Thymus (tissue), 11 donors: ENCODE measurements around the gene NOS1AP. TPM values are rescaled to one million over a fixed set of nuclear protein-coding genes. Genes with fewer than 3 reads are reported as not detected.

ENCODE experiments used
- DNase-seq, 9 donors: peaks; one replicate each; pipeline ENCODE4 v3.0.0-alpha.2; 2013; ENCODE audit warnings: low spot score in 9 of 9, low read depth in 6 of 9, missing footprints in 1 of 9
- H3K27ac ChIP-seq, 2 donors: one replicate each; pipeline ENCODE4 v1.5.1; 2013; ENCODE audit warnings: control low read depth in 1 of 2, low read depth in 1 of 2, low read length in 1 of 2, mild to moderate bottlenecking in 1 of 2, moderate library complexity in 1 of 2
- H3K27me3 ChIP-seq, 2 donors: one replicate each; pipeline ENCODE4 v1.5.1; 2013; ENCODE audit warnings: low read length in 1 of 2; ENCODE audit not compliant: control insufficient read depth in 2 of 2, insufficient read depth in 1 of 2
- H3K36me3 ChIP-seq, 2 donors: one replicate each; pipeline ENCODE4 v1.5.1; 2013; ENCODE audit warnings: low read length in 1 of 2, mild to moderate bottlenecking in 1 of 2, moderate library complexity in 1 of 2; ENCODE audit not compliant: control insufficient read depth in 2 of 2, insufficient read depth in 2 of 2
- H3K4me1 ChIP-seq, 2 donors: one replicate each; pipeline ENCODE4 v1.5.1; 2013; ENCODE audit warnings: low read length in 2 of 2; ENCODE audit not compliant: control insufficient read depth in 2 of 2, insufficient read depth in 2 of 2
- H3K4me3 ChIP-seq, 2 donors: one replicate each; pipeline ENCODE4 v1.5.1; 2013; ENCODE audit warnings: low read length in 2 of 2, control low read depth in 1 of 2, mild to moderate bottlenecking in 1 of 2
- H3K9me3 ChIP-seq, 2 donors: one replicate each; pipeline ENCODE4 v1.5.1; 2013; ENCODE audit warnings: low read length in 1 of 2, mild to moderate bottlenecking in 1 of 2; ENCODE audit not compliant: control insufficient read depth in 2 of 2, insufficient read depth in 1 of 2
- WGBS: extraction: QIAGEN DNeasy Blood & Tissue Kit; methylation state at CpG from one replicate; pipeline ENCODE4 v1.1.7; 2013; 5-methylcytosine and 5-hydroxymethylcytosine counted together
- polyA plus RNA-seq: library from polyadenylated mRNA; stranded (reverse); fragments of 200-250 nt; gene quantifications from one replicate; pipeline ENCODE4 v1.2.3, GENCODE V29; 2013
- total RNA-seq: library from RNA; stranded (reverse); fragments of 120-200 nt; gene quantifications from one replicate; pipeline ENCODE4 v1.2.4, GENCODE V29; 2013
- donor health status: healthy.

The NOS1AP gene
- total and polyA plus RNA-seq, 2 donors = 0.05 to 0.30 TPM

GRCh38 chr1:162089748-162090147 is 20.3 kb downstream of the NOS1AP start:
- Histone ChIP-seq H3K4me1 (no peaks in the 10 kb centered on the region), H3K9me3 (no peaks in the 10 kb centered on the region), H3K27ac (no peak overlapping the region), H3K36me3 (no peaks in the 10 kb centered on the region), H3K27me3 (no peaks in the 10 kb centered on the region), H3K4me3 (no peak overlapping the region)
- 89% methylated on average over 2 of the region's 2 CpGs for WGBS
- no peak for DNase-seq

DNA sequence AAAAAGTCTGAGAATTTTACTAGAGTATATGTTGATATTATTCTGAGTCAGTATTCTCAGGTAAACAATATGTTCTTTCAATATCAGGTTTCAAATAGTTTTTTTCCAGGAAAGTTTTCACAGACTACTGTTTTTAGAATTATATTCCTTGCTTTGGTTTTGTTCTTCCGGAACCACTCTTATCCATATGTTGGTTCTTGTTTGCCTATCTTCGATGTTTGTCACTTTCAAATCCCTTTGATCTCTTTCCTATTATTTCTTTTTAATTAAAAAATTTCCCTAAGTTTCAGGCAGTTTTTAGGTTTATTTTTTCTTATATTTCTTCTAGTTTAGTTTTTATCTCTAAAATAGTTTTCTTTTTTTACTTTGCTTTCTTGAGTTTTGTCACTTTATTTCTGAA is 20.9 kb downstream of the NOS1AP start:
- H3K4me3 ChIP-seq = no peak overlapping the region
- no peaks in the 10 kb centered on the region for H3K27me3 ChIP-seq
- WGBS = 96% methylated on average over 2 of the region's 2 CpGs
- no peaks in the 10 kb centered on the region for H3K36me3 ChIP-seq
- no peak overlapping the region for H3K27ac ChIP-seq
- H3K4me1 ChIP-seq = no peaks in the 10 kb centered on the region
- DNase-seq = no peak
- no peaks in the 10 kb centered on the region for H3K9me3 ChIP-seq

DNA sequence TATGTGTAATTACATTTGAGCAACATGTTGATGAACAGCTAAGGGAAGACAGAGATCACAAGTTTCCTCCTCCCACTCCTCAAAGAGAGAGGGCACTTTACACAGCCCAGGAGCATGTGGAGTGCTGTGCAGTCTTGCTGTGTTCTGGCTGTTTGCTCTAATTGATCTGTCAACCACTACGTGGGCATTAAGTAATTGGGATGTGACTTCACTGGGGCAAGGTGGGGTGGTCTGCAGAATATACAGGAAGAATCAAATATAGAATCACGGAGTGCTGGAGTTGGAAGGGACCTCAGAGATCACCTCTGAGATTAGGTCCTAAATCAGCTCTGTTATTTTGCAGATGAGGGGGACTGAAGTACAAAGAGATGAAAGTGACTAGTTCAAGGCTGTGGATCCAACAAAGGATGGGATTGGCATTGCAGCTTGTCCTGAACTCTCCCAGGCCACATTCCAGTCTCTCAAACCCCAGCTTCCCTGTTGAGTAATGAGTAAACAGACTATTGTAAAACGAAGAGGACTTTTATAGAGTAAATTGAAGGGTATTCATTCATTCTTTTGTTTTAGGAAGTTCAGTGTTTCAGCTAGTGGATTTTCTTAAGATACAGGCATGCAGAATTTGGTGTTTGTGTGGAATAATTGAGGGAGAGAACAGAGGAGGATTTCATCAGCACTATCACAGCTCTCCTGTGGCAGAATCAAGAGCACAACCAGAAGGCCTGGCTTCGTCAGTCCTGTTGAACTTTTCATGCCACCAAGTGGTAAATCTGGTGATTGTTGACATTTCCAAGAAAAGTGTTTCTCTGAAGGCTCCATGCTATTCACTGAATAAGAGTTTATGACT is 22.4 kb downstream of the NOS1AP start:
- Histone ChIP-seq H3K4me3 (no peak overlapping the region), H3K4me1 (no peaks in the 10 kb centered on the region), H3K27me3 (no peaks in the 10 kb centered on the region), H3K9me3 (no peaks in the 10 kb centered on the region), H3K27ac (no peak overlapping the region), H3K36me3 (no peaks in the 10 kb centered on the region)
- DNase-seq = no peak
- 75% methylated on average over 4 of the region's 4 CpGs for WGBS

GRCh38 chr1:162093095-162093494 is 23.6 kb downstream of the NOS1AP start:
- no peak overlapping the region for H3K27ac ChIP-seq
- DNase-seq = no peak
- no peak overlapping the region for H3K4me3 ChIP-seq
- WGBS = 97% methylated on average over 1 of the region's 1 CpG
- H3K36me3 ChIP-seq = no peaks in the 10 kb centered on the region
- no peaks in the 10 kb centered on the region for H3K9me3 ChIP-seq
- H3K4me1 ChIP-seq = no peaks in the 10 kb centered on the region
- no peaks in the 10 kb centered on the region for H3K27me3 ChIP-seq

- no peak for DNase-seq
Observed at GRCh38 chr1:162094271-162094670, 24.8 kb downstream of the NOS1AP start.

GRCh38 chr1:162094723-162095122 is 25.2 kb downstream of the NOS1AP start:
- 98% methylated on average over 2 of the region's 2 CpGs for WGBS
- no peaks in the 10 kb centered on the region for H3K9me3 ChIP-seq
- H3K4me3 ChIP-seq = no peak overlapping the region
- H3K4me1 ChIP-seq = no peaks in the 10 kb centered on the region
- no peak overlapping the region for H3K27ac ChIP-seq
- no peaks in the 10 kb centered on the region for H3K27me3 ChIP-seq
- DNase-seq = no peak
- H3K36me3 ChIP-seq = no peaks in the 10 kb centered on the region

More at GRCh38 chr1:162094271-162094670, 24.8 kb downstream of the NOS1AP start:
- H3K27ac ChIP-seq = no peak overlapping the region
- no peaks in the 10 kb centered on the region for H3K4me1 ChIP-seq
- H3K4me3 ChIP-seq = no peak overlapping the region
- H3K27me3 ChIP-seq = no peaks in the 10 kb centered on the region
- H3K9me3 ChIP-seq = no peaks in the 10 kb centered on the region
- 41% methylated on average over 1 of the region's 1 CpG for WGBS
- H3K36me3 ChIP-seq = no peaks in the 10 kb centered on the region

DNA sequence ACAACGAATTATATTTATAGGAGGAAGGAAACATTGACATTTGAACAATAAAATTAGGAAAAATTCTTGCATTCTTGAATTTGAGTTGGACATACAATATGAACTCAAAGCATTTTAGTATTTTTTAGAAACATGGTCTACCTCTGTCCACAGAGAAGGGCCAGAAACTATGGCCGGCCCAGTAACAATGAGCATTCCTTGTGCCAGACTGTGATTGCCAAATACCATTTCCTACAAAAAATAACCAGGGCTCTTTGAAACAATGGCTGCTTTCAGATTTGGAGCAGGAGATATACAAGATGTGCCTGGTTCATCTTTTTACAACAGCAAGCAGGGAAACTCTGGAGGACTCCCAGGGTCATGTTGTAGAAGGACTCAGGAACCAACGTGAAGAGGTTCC is 38.4 kb downstream of the NOS1AP start:
- H3K4me1 ChIP-seq = no peaks in the 10 kb centered on the region
- no peaks in the 10 kb centered on the region for H3K27me3 ChIP-seq
- no peak overlapping the region for H3K4me3 ChIP-seq
- H3K36me3 ChIP-seq = no peaks in the 10 kb centered on the region
- no peaks in the 10 kb centered on the region for H3K9me3 ChIP-seq
- WGBS = 93% methylated on average over 3 of the region's 3 CpGs
- no peak overlapping the region for H3K27ac ChIP-seq
- DNase-seq = no peak

GRCh38 chr1:162108426-162108825 is 38.9 kb downstream of the NOS1AP start:
- no peaks in the 10 kb centered on the region for H3K27me3 ChIP-seq
- no peaks in the 10 kb centered on the region for H3K9me3 ChIP-seq
- no peak overlapping the region for H3K4me3 ChIP-seq
- no peak overlapping the region for H3K27ac ChIP-seq
- DNase-seq = no peak
- no peaks in the 10 kb centered on the region for H3K36me3 ChIP-seq
- H3K4me1 ChIP-seq = no peaks in the 10 kb centered on the region

DNA sequence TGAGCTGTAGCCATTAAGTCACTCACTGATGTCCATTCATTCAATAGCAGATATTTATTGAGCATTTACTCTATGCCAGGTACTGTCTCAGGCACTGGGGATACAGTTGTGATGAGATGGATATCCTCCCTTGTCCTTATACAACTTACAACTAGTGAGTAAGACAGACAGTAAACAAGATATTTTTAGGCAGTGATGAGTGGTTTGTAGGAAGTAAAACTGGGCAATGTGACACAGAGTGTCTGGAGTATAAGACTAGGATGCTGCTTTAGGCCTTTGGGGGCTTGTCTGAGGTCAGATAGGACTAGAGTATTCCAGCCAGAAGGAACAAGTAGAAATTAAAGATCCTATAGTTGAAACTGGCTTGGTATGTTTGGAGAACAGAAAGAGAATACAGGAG is 41.4 kb downstream of the NOS1AP start:
- Histone ChIP-seq H3K27me3 (no peaks in the 10 kb centered on the region), H3K9me3 (no peaks in the 10 kb centered on the region), H3K4me3 (no peak overlapping the region), H3K27ac (no peak overlapping the region), H3K36me3 (no peaks in the 10 kb centered on the region), H3K4me1 (no peaks in the 10 kb centered on the region)
- DNase-seq = no peak
